HL-60 (cell line): Measurements from ENCODE around the gene DPPA5.

ENCODE experiments used
- DNase-seq, 2 experiments: peaks; one replicate each; pipeline ENCODE4 v3.0.0-alpha.2; 2010 to 2020; ENCODE audit warnings: low read depth in 1 of 2, low spot score in 1 of 2
- H3K27ac ChIP-seq: fragments of 250-450 bp; sonication (Bioruptor Pico); replicated peaks from 2 replicates; pipeline ENCODE4 v1.5.1; 2020; ENCODE audit warnings: mild to moderate bottlenecking, moderate library complexity
- H3K27me3 ChIP-seq: fragments of 250-450 bp; sonication (Bioruptor Pico); 2 replicates; pipeline ENCODE4 v1.5.1; 2021; ENCODE audit warnings: mild to moderate bottlenecking, moderate library complexity; ENCODE audit not compliant: insufficient read depth, poor library complexity, severe bottlenecking
- H3K4me3 ChIP-seq: replicated peaks from 2 replicates; pipeline ENCODE4 v1.5.1; 2011; ENCODE audit warnings: mild to moderate bottlenecking, control low read depth, low read length; ENCODE audit not compliant: insufficient read depth
- CTCF ChIP-seq: IDR thresholded peaks from one replicate; pipeline ENCODE4 v1.5.1; 2011; ENCODE audit warnings: low read length, control low read depth, inconsistent platforms; ENCODE audit not compliant: insufficient read depth
- GABPA ChIP-seq: IDR thresholded peaks from 2 replicates; pipeline ENCODE4 v1.6.1; 2012; ENCODE audit warnings: low read depth
- POLR2AphosphoS5 ChIP-seq: IDR thresholded peaks from 2 replicates; pipeline ENCODE4 v1.6.1; 2012; ENCODE audit warnings: low read depth
- REST ChIP-seq: IDR thresholded peaks from 2 replicates; pipeline ENCODE4 v1.6.1; 2012; ENCODE audit warnings: low read depth; ENCODE audit not compliant: insufficient replicate concordance
- SPI1 ChIP-seq: IDR thresholded peaks from 2 replicates; pipeline ENCODE4 v1.6.1; 2012; ENCODE audit warnings: low read depth, mild to moderate bottlenecking, borderline replicate concordance

DPPA5 gene

GRCh38 chr6:73389854-73390253, 35.8 kb upstream of the DPPA5 start:
- no peak for TF ChIP-seq GABPA
- TF ChIP-seq REST = no peak
- TF ChIP-seq CTCF = no peak
- TF ChIP-seq SPI1 = no peak
- TF ChIP-seq POLR2AphosphoS5 = no peak
- Histone ChIP-seq H3K4me3 (no peak overlapping the region), H3K27me3 (no peaks in the 10 kb centered on the region), H3K27ac (no peak overlapping the region)
- no peak for DNase-seq

DNA sequence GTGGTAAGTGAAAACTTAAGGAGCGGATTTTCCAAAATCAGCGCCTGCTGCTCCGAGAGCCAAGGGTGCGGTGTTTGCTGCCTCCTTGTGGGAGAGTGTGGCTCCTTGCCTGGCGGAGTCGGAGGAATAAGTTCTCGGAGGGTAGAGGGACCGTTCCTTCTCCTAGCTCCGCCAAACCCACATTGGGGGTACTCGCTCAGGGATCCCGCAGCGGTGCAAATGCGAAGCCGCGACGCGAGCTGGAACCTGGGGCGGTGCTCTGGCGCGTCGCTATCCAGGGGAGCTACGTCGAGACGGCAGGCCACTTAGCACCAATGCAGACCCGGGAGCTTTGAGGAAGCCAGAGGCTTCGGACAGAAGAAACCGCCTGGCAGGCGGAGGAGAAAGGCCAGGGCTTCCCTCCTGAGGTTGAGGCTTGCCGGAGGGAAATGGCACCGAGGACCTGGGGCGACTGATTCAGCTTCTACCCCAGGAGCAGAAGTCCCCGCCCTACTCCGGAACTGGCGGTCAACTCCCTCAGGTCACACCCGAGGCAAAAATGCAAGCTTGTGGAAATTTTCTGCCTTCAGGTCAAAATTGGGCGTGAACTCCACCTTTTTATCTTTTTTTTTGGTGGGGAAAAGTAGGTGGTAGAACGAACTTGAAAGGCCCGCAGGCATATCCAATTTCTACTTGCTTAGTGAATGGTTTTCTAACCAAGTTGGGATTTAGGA, 34.9 kb upstream of the DPPA5 start:
- TF ChIP-seq SPI1 (peak; percentile 66; the same call in 1 of the 2 replicates), REST (no peak), CTCF (peak; percentile 74)
- peak; percentile 21 to 80 for DNase-seq
- no peaks in the 10 kb centered on the region for H3K27me3 ChIP-seq
- H3K27ac ChIP-seq = 0 out of 2 replicates have a peak overlapping the region, but pooled peaks have one; percentile 2
- H3K4me3 ChIP-seq = peak overlapping the region; percentile 44

DNA sequence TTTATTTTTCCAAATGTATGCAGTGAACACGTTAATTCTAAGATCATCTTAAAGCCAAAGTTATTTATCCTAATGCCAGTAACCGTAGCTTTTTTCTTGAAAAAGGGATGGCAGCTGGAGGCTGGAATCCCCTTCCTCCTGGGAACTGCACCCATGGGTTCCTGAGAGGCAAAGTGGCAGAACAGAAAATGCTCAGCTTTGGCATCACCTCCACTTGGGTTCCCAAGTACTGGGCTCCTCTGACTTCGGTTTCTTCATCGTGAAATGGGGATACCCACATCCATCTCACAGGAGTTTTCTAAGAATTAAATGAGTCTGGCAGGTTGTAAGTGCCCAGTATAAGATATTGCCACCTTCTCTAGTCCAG, 34.3 kb upstream of the DPPA5 start:
- no peak for DNase-seq
- Histone ChIP-seq H3K27me3 (no peaks in the 10 kb centered on the region), H3K4me3 (peak overlapping the region; percentile 44), H3K27ac (no peak overlapping the region)
- no peak for TF ChIP-seq GABPA
- TF ChIP-seq POLR2AphosphoS5 = no peak
- no peak for TF ChIP-seq CTCF
- no peak for TF ChIP-seq REST
